Fibroblast of lung (primary cell): ENCODE measurements around the gene ULBP1. TPM values are rescaled to one million over a fixed set of nuclear protein-coding genes. Genes with fewer than 3 reads are reported as not detected.
"Not testable (repeated sequence)": the region's sequence is repeated elsewhere in the genome, so short reads cannot be mapped to it uniquely, and the experiment has no call there.

Experiments
- DNase-seq, 2 donors: peaks; one replicate each; pipeline versions ENCODE4 v3.0.0 to v3.0.0-alpha.2; 2010; ENCODE audit warnings: low read depth in 2 of 2
- H2AFZ ChIP-seq: 2 replicates; pipeline ENCODE4 v1.5.1; 2012; ENCODE audit warnings: low read length, control low read depth, inconsistent platforms
- H3K27ac ChIP-seq: 2 replicates; pipeline ENCODE4 v1.5.1; 2011; ENCODE audit warnings: low read length, control low read depth; ENCODE audit not compliant: insufficient read depth
- H3K27me3 ChIP-seq: 2 replicates; pipeline ENCODE4 v1.5.1; 2011; ENCODE audit warnings: mild to moderate bottlenecking, low read length; ENCODE audit not compliant: control insufficient read depth, insufficient read depth
- H3K36me3 ChIP-seq: 2 replicates; pipeline ENCODE4 v1.5.1; 2011; ENCODE audit warnings: low read length; ENCODE audit not compliant: control insufficient read depth, insufficient read depth
- H3K4me1 ChIP-seq: 2 replicates; pipeline ENCODE4 v1.5.1; 2011; ENCODE audit warnings: low read length; ENCODE audit not compliant: control insufficient read depth, insufficient read depth; ENCODE audit errors: extremely low read depth
- H3K4me2 ChIP-seq: 2 replicates; pipeline ENCODE4 v1.5.1; 2011; ENCODE audit warnings: low read length, control low read depth; ENCODE audit not compliant: insufficient read depth; ENCODE audit errors: extremely low read depth
- H3K4me3 ChIP-seq, 4 experiments: fragments of 200-600 bp in 1 of 4; sonication (generic) in 1 of 4; replicated peaks in 1 of 4; 2 replicates each; pipeline ENCODE4 v1.5.1; 2011 to 2016; ENCODE audit warnings: low read length in 4 of 4, low read depth in 3 of 4, mild to moderate bottlenecking in 3 of 4, control low read depth in 2 of 4, inconsistent platforms in 1 of 4, mixed read lengths in 1 of 4; ENCODE audit not compliant: insufficient read depth in 1 of 4; ENCODE audit errors: control extremely low read depth in 1 of 4
- H3K79me2 ChIP-seq: 2 replicates; pipeline ENCODE4 v1.5.1; 2012; ENCODE audit warnings: mild to moderate bottlenecking, low read length, inconsistent platforms; ENCODE audit not compliant: control insufficient read depth, insufficient read depth
- H3K9ac ChIP-seq: 2 replicates; pipeline ENCODE4 v1.5.1; 2011; ENCODE audit warnings: mild to moderate bottlenecking, low read length, control low read depth; ENCODE audit not compliant: insufficient read depth
- H3K9me3 ChIP-seq: 2 replicates; pipeline ENCODE4 v1.5.1; 2012; ENCODE audit warnings: low read depth, low read length; ENCODE audit not compliant: control insufficient read depth, insufficient read depth
- H4K20me1 ChIP-seq: 2 replicates; pipeline ENCODE4 v1.5.1; 2011; ENCODE audit warnings: low read length; ENCODE audit not compliant: control insufficient read depth, insufficient read depth; ENCODE audit errors: extremely low read depth
- CTCF ChIP-seq, 2 donors: IDR thresholded peaks in 1 of 2; conservative IDR thresholded peaks in 1 of 2; 1 replicate in 1 of 2; 2 replicates in 1 of 2; pipeline ENCODE4 v1.5.1; 2011 to 2012; ENCODE audit warnings: low read length in 2 of 2, control low read depth in 1 of 2, inconsistent platforms in 1 of 2, low read depth in 1 of 2, mild to moderate bottlenecking in 1 of 2
- EZH2 ChIP-seq: IDR thresholded peaks from 2 replicates; pipeline ENCODE4 v1.5.1; 2012; ENCODE audit warnings: low read length, control low read depth, mild to moderate bottlenecking; ENCODE audit errors: missing control alignments
- polyA plus RNA-seq, 2 donors: library from polyadenylated mRNA; depleted of rRNA in 1 of 2; stranded (reverse) in 1 of 2; unstranded in 1 of 2; fragments of >200 nt; gene quantifications; 2 replicates each; pipeline ENCODE4 v1.2.1, GENCODE V29; 2011 to 2012; ENCODE audit warnings: missing spikeins in 1 of 2
- total RNA-seq: library from RNA; depleted of rRNA; stranded (reverse); fragments of >200 nt; gene quantifications from 2 replicates; pipeline ENCODE4 v1.2.1, GENCODE V29; 2014

The ULBP1 gene
- total and polyA plus RNA-seq, 2 donors (not counting 1 experiment from before 2014, with no cell fraction given), result 0.83 to 1.1 TPM

GRCh38 chr6:149967591-149967990, 3.8 kb downstream of the ULBP1 start:
- TF ChIP-seq CTCF (conservative IDR thresholded peaks at IDR 0.05 in 1 of 2, IDR thresholded peaks at IDR 0.05 in 1 of 2; ENCODE audit: low read depth in 1 of 2, low read length in 2 of 2) (no peak), EZH2 (no peak)
- H3K4me3 ChIP-seq, result no peak overlapping the region
- no peaks in the 10 kb centered on the region for H4K20me1 ChIP-seq
- H3K79me2 ChIP-seq, result no peaks in the 10 kb centered on the region
- H3K9me3 ChIP-seq, result no peaks in the 10 kb centered on the region
- H3K27ac ChIP-seq, result no peak overlapping the region
- DNase-seq, result no peak
- H3K27me3 ChIP-seq, result peaks cover 36% of the 10 kb centered on the region
- no peak overlapping the region for H2AFZ ChIP-seq
- H3K9ac ChIP-seq, result no peak overlapping the region
- H3K36me3 ChIP-seq, result no peaks in the 10 kb centered on the region
- no peaks in the 10 kb centered on the region for H3K4me1 ChIP-seq
- no peak overlapping the region for H3K4me2 ChIP-seq

GRCh38 chr6:149967999-149968398, 4.3 kb downstream of the ULBP1 start:
- H3K4me2 ChIP-seq, H4K20me1 ChIP-seq, H3K36me3 ChIP-seq, H3K9ac ChIP-seq, H3K79me2 ChIP-seq, H3K4me1 ChIP-seq, DNase-seq, H3K4me3 ChIP-seq, H3K9me3 ChIP-seq, H3K27ac ChIP-seq, H2AFZ ChIP-seq: not testable (repeated sequence)
- peaks cover 36% of the 10 kb centered on the region for H3K27me3 ChIP-seq

GRCh38 chr6:149968909-149969308, 5.2 kb downstream of the ULBP1 start:
- not testable (repeated sequence) for H3K4me3 ChIP-seq, H3K9me3 ChIP-seq, H2AFZ ChIP-seq, H3K4me1 ChIP-seq, H3K36me3 ChIP-seq, DNase-seq, H3K9ac ChIP-seq, H3K79me2 ChIP-seq, H4K20me1 ChIP-seq, H3K27ac ChIP-seq, H3K4me2 ChIP-seq
- peaks cover 34% of the 10 kb centered on the region for H3K27me3 ChIP-seq

GRCh38 chr6:149969635-149970034, 5.9 kb downstream of the ULBP1 start:
- TF ChIP-seq EZH2 (no peak), CTCF (conservative IDR thresholded peaks at IDR 0.05 in 1 of 2, IDR thresholded peaks at IDR 0.05 in 1 of 2; ENCODE audit: low read depth in 1 of 2, low read length in 2 of 2) (no peak)
- Histone ChIP-seq H3K4me2 (no peak overlapping the region), H3K4me1 (no peaks in the 10 kb centered on the region), H3K27me3 (peaks cover 32% of the 10 kb centered on the region), H3K27ac (no peak overlapping the region), H3K4me3 (no peak overlapping the region), H3K9ac (no peak overlapping the region), H3K79me2 (no peaks in the 10 kb centered on the region), H4K20me1 (no peaks in the 10 kb centered on the region), H3K9me3 (no peaks in the 10 kb centered on the region), H2AFZ (no peak overlapping the region), H3K36me3 (no peaks in the 10 kb centered on the region)
- DNase-seq, result no peak

GRCh38 chr6:149974394-149974793, 10.7 kb downstream of the ULBP1 start:
- not testable (repeated sequence) for DNase-seq, H2AFZ ChIP-seq, H3K9me3 ChIP-seq, H3K4me3 ChIP-seq, H3K4me2 ChIP-seq, H3K4me1 ChIP-seq, H3K36me3 ChIP-seq, H4K20me1 ChIP-seq, H3K79me2 ChIP-seq, H3K9ac ChIP-seq, H3K27ac ChIP-seq
- peaks cover 18% of the 10 kb centered on the region for H3K27me3 ChIP-seq
